Measurements from ENCODE around the gene CRLF2. TPM values are rescaled to one million over a fixed set of nuclear protein-coding genes. Genes with fewer than 3 reads are reported as not detected.
"Not testable (repeated sequence)": the region's sequence is repeated elsewhere in the genome, so short reads cannot be mapped to it uniquely, and the experiment has no call there.

Gene CRLF2
- total RNA-seq, 2 donors from 2014 or later: 1.8 TPM; not detected in 1

DNA sequence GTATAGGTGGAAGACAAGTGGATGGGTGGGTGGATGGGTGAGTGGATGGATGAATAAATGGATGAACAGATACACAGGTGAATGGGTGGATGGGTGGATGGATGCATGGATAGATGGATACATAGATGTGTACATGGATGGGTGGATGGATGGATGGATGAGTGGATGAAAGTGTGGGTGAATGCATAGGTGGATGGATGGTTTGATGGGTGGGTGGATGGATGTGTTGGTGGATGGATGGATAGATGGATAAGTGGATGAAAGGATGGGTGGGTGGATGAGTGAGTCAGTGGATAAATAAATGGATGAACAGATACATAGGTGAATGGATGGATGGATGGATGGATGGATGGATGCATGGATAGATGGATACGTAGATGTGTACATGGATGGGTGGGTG is 1.6 kb downstream of the CRLF2 start:
- TF ChIP-seq, protein P1, sequence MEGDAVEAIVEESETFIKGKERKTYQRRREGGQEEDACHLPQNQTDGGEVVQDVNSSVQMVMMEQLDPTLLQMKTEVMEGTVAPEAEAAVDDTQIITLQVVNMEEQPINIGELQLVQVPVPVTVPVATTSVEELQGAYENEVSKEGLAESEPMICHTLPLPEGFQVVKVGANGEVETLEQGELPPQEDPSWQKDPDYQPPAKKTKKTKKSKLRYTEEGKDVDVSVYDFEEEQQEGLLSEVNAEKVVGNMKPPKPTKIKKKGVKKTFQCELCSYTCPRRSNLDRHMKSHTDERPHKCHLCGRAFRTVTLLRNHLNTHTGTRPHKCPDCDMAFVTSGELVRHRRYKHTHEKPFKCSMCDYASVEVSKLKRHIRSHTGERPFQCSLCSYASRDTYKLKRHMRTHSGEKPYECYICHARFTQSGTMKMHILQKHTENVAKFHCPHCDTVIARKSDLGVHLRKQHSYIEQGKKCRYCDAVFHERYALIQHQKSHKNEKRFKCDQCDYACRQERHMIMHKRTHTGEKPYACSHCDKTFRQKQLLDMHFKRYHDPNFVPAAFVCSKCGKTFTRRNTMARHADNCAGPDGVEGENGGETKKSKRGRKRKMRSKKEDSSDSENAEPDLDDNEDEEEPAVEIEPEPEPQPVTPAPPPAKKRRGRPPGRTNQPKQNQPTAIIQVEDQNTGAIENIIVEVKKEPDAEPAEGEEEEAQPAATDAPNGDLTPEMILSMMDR (IDR thresholded peaks at IDR 0.05): no peak
- no peaks in the 10 kb centered on the region for H3K27me3 ChIP-seq (replicated peaks; ENCODE audit: insufficient read depth)
- ATAC-seq (ENCODE audit: insufficient number of reproducible peaks, low FRiP score, low read depth) (no peak), DNase-seq (ENCODE audit: low spot score) (no peak)
- H3K9me3 ChIP-seq: no peaks in the 10 kb centered on the region
- H3K36me3 ChIP-seq: no peaks in the 10 kb centered on the region
- H3K4me3 ChIP-seq: no peak overlapping the region
- no peak overlapping the region for H3K27ac ChIP-seq
- H3K4me1 ChIP-seq (ENCODE audit: control insufficient read depth in 1 of 2, low read depth in 2 of 2): peaks cover 0 to 6% of the 10 kb centered on the region in 2 donors

DNA sequence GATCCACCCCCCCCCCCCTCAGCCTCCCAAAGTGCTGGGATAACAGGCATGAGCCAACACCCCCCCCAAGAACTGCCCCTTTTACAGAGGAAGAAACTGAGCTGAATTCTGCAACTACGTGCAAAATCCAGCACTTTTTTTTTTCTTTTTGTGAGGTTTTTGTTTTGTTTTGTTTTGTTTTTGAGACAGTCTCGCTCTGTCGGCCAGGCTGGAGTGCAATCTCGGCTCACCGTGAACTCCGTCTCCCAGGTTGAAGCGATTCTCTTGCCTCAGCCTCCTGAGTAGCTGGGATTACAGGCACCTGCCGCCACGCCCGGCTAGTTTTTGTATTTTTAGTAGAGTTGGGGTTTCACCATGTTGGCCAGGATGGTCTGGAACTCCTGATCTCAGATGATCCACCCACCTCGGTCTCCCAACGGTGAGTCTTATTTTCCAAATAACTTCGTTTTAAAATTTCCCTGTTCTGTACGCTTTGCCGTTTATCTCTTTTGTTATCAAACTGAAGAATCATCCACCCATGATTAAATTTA is 4.9 kb downstream of the CRLF2 start:
- H3K36me3 ChIP-seq: no peaks in the 10 kb centered on the region
- ATAC-seq (ENCODE audit: insufficient number of reproducible peaks, low FRiP score, low read depth) (no peak), DNase-seq (ENCODE audit: low spot score) (no peak)
- H3K27ac ChIP-seq: no peak overlapping the region
- no peaks in the 10 kb centered on the region for H3K27me3 ChIP-seq (replicated peaks; ENCODE audit: insufficient read depth)
- TF ChIP-seq, protein P1 (IDR thresholded peaks at IDR 0.05): no peak
- peaks cover 8 to 17% of the 10 kb centered on the region in 2 donors for H3K4me1 ChIP-seq (ENCODE audit: control insufficient read depth in 1 of 2, low read depth in 2 of 2)
- H3K4me3 ChIP-seq: no peak overlapping the region
- H3K9me3 ChIP-seq: no peaks in the 10 kb centered on the region

DNA sequence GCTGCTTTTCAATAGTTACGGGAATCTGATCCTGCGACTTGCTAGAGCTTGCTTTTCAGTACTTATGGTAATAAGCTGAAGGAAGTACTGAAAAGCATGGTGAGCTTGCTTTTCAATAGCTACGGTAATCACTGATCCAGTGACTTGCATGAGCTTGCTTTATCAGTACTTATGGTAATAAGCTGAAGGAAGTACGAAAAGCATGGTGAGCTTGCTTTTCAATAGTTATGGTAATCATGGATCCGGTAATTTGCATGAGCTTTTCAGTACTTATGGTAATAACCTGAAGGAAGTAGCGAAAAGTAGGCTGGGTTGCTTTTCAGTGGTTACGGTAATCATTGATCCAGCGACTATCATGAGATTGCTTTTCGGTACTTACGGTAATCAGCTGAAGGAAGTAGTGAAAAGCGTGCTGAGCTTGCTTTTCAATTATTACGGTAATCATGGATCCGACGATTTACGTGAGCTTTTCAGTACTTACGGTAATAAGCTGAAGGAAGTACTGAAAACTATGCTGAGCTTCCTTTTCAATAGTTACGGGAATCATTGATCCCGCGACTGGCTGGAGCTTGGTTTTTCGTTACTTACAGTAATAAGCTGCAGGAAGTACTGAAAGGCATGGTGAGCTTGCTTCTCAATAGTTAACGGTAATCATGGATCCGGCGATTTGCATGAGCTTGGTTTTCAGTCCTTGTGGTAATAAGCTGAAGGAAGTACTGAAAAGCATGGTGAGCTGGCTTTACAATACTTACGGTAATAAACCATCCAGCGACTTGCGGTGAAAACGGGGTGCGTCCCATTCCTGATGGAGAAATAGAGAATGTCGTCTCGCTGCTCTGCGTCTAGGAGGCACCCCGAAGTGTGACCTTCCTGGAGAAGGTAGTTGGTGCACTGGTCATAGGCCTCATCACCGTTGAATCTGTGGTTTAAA is 6.5 kb downstream of the CRLF2 start:
- H3K9me3 ChIP-seq: no peaks in the 10 kb centered on the region
- H3K27ac ChIP-seq: no peak overlapping the region
- no peaks in the 10 kb centered on the region for H3K36me3 ChIP-seq
- TF ChIP-seq, protein P1 (IDR thresholded peaks at IDR 0.05): no peak
- no peaks in the 10 kb centered on the region for H3K27me3 ChIP-seq (replicated peaks; ENCODE audit: insufficient read depth)
- ATAC-seq (ENCODE audit: insufficient number of reproducible peaks, low FRiP score, low read depth) (peak; percentile 53), DNase-seq (ENCODE audit: low spot score) (no peak)
- H3K4me3 ChIP-seq: peak overlapping the region; percentile 63
- H3K4me1 ChIP-seq (ENCODE audit: control insufficient read depth in 1 of 2, low read depth in 2 of 2): peaks cover 8 to 17% of the 10 kb centered on the region in 2 donors

DNA sequence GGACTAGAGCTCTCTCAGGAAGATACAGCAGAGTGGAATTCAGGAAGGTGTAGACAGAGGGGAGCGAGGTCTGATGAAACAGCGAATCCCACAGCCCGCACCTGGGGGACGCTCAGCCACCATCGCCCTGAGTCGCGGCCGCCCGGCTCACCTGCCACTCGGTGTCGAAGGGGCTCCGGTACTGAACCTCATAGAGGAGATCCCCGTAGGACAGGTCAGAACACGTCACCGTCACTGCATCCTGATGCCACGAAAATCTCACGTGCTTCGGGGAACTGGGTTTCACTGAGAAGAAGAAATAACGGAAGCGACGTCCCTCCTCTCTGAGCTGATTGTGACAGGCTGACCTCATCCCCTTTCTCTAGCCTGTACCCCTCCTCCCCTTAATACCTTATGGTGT is 10.2 kb downstream of the CRLF2 start:
- DNase-seq (ENCODE audit: low spot score): no peak
- TF ChIP-seq, protein P1 (IDR thresholded peaks at IDR 0.05): no peak
- no peak overlapping the region for H3K27ac ChIP-seq
- no peaks in the 10 kb centered on the region for H3K9me3 ChIP-seq
- ATAC-seq (ENCODE audit: insufficient number of reproducible peaks, low FRiP score, low read depth): no peak
- no peak overlapping the region for H3K4me3 ChIP-seq
- no peaks in the 10 kb centered on the region for H3K27me3 ChIP-seq (replicated peaks; ENCODE audit: insufficient read depth)
- peaks cover 8 to 17% of the 10 kb centered on the region in 2 donors for H3K4me1 ChIP-seq (ENCODE audit: control insufficient read depth in 1 of 2, low read depth in 2 of 2)
- no peaks in the 10 kb centered on the region for H3K36me3 ChIP-seq

DNA sequence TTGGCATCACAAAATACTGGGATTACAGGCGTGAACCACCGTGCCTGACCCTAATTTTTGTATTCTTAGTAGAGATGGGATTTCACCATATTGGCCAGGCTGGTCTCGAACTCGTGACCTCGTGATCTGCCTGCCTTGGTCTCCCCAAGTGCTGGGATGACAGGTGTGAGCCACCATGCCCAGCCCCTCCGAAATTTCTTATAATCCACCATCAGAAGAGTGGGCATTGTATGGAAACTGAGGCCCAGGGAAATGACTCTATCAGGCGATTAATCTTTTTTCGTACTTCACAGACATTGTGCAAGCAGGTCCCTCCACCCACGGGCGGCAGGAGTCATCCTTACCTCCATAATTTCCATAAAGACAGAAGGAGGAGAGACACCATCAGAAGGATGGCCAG is 16.0 kb downstream of the CRLF2 start:
- Histone ChIP-seq H3K27me3 (replicated peaks; ENCODE audit: insufficient read depth) (no peaks in the 10 kb centered on the region), H3K4me1 (ENCODE audit: control insufficient read depth in 1 of 2, low read depth in 2 of 2) (no peaks in the 10 kb centered on the region), H3K4me3 (no peak overlapping the region), H3K36me3 (no peaks in the 10 kb centered on the region), H3K27ac (no peak overlapping the region), H3K9me3 (no peaks in the 10 kb centered on the region)
- TF ChIP-seq, protein P1 (IDR thresholded peaks at IDR 0.05): no peak
- ATAC-seq (ENCODE audit: insufficient number of reproducible peaks, low FRiP score, low read depth) (no peak), DNase-seq (ENCODE audit: low spot score) (no peak)

DNA sequence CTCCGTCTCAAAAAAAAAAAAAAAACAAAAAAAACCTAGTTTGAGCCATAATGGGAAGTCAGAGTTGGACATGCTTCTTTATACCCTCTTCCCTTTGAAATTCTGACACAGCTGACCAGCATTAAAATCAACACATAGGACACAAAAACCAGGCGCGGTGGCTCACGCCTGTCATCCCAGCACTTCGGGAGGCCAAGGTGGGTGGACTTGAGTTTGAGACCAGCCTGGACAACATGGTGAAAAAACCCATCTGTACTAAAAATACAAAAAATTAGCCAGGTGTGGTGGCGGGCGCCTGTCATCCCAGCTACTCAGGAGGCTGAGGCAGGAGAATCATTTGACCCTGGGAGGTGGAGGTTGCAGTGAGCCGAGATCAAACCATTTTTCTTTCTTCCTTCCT is 20.3 kb downstream of the CRLF2 start:
- not testable (repeated sequence) for H3K27ac ChIP-seq; H3K4me1 ChIP-seq (ENCODE audit: control insufficient read depth in 1 of 2, low read depth in 2 of 2); DNase-seq (ENCODE audit: low spot score); H3K36me3 ChIP-seq; H3K27me3 ChIP-seq (replicated peaks; ENCODE audit: insufficient read depth); H3K4me3 ChIP-seq; H3K9me3 ChIP-seq; ATAC-seq (ENCODE audit: insufficient number of reproducible peaks, low FRiP score, low read depth)

Data from thoracic aorta (tissue), 2 donors.